GM12878 (cell line): ENCODE results near the gene ASXL2. TPM values are rescaled to one million over a fixed set of nuclear protein-coding genes. Genes with fewer than 3 reads are reported as not detected.

Source experiments
- ATAC-seq: fragments of 200-7000 bp; cut with Tn5 transposase; 3 replicates; pipeline ENCODE4 v1.9.1; 2020; ENCODE audit warnings: mild to moderate bottlenecking, moderate library complexity
- BruUV-seq: library from RNA; stranded (reverse); fragments of 400-500 nt; replicated peaks from 2 replicates; lab custom pipeline; 2021; lab: Mats Ljungman, UMichigan
- CTCF ChIA-PET: fragments of 300-600 bp; sonication (Branson Sonifier 250); formaldehyde crosslinking; extraction: SDS; loops from one replicate; lab custom pipeline; 2021; ENCODE audit warnings: inconsistent platforms; lab: Yijun Ruan, JAX
- POLR2A ChIA-PET: fragments of 350-600 bp; formaldehyde crosslinking; extraction: SDS; loops from one replicate; lab custom pipeline; 2021; ENCODE audit warnings: inconsistent platforms; lab: Charles Lee
- RAD21 ChIA-PET: fragments of 300-600 bp; sonication (Branson Sonifier 250); formaldehyde crosslinking; loops from one replicate; lab custom pipeline; 2023; ENCODE audit warnings: antibody characterized with exemption; ENCODE audit not compliant: unreplicated experiment; lab: Charles Lee
- SMC1A ChIA-PET: fragments of 300-600 bp; sonication (Branson Sonifier 250); formaldehyde crosslinking; loops from one replicate; lab custom pipeline; 2023; ENCODE audit not compliant: unreplicated experiment, uncharacterized antibody; lab: Charles Lee
- DNase-seq: peaks from one replicate; pipeline ENCODE4 v3.0.0-alpha.2; 2011; ENCODE audit warnings: low read depth, low spot score
- FAIRE-seq: peaks from 3 replicates; lab custom pipeline; 2011; peaks lifted over from hg19 to GRCh38; lab: Jason Lieb, UNC
- H2AFZ ChIP-seq: 2 replicates; pipeline ENCODE4 v1.6.0; 2011; ENCODE audit warnings: low read depth, low read length, control low read depth; ENCODE audit not compliant: control insufficient read depth
- H3K27ac ChIP-seq: 2 replicates; pipeline ENCODE4 v1.5.1; 2011; ENCODE audit warnings: control low read depth; ENCODE audit not compliant: control insufficient read depth, insufficient read depth
- H3K27me3 ChIP-seq, 2 experiments: replicated peaks in 1 of 2; 2 replicates each; pipeline versions ENCODE4 v1.6.0 to v1.6.1; 2011; ENCODE audit warnings: low read length in 1 of 2; ENCODE audit not compliant: control insufficient read depth in 2 of 2, insufficient read depth in 2 of 2
- H3K36me3 ChIP-seq, 2 experiments: 2 replicates each; pipeline ENCODE4 v1.5.1; 2011; ENCODE audit warnings: low read length in 1 of 2; ENCODE audit not compliant: control insufficient read depth in 2 of 2, insufficient read depth in 2 of 2
- H3K4me1 ChIP-seq: 2 replicates; pipeline ENCODE4 v1.6.1; 2011; ENCODE audit warnings: mild to moderate bottlenecking, low read length, moderate library complexity, mixed read lengths; ENCODE audit not compliant: control insufficient read depth, insufficient read depth
- H3K4me2 ChIP-seq: 2 replicates; pipeline ENCODE4 v1.6.0; 2011; ENCODE audit warnings: control low read depth; ENCODE audit not compliant: control insufficient read depth, insufficient read depth
- H3K4me3 ChIP-seq: fragments of 200-600 bp; sonication (generic); 2 replicates; pipeline ENCODE4 v1.5.1; 2016
- H3K79me2 ChIP-seq: 2 replicates; pipeline ENCODE4 v1.6.0; 2011; ENCODE audit warnings: low read length; ENCODE audit not compliant: control insufficient read depth, insufficient read depth
- H3K9ac ChIP-seq: 2 replicates; pipeline ENCODE4 v1.8.0; 2011; ENCODE audit warnings: low read length, control low read depth, mixed read lengths; ENCODE audit not compliant: control insufficient read depth, insufficient read depth
- H3K9me3 ChIP-seq: replicated peaks from 3 replicates; pipeline ENCODE4 v1.5.1; 2011; ENCODE audit warnings: mild to moderate bottlenecking, low read length; ENCODE audit not compliant: control insufficient read depth, insufficient read depth
- H4K20me1 ChIP-seq: 2 replicates; pipeline ENCODE4 v1.6.0; 2011; ENCODE audit not compliant: control insufficient read depth, insufficient read depth
- CBX5 ChIP-seq: sonication (generic); IDR thresholded peaks from 2 replicates; pipeline ENCODE4 v1.6.1; 2016; ENCODE audit warnings: low read depth, moderate library complexity, mild to moderate bottlenecking, inconsistent platforms
- NKRF ChIP-seq: fragments of 450-650 bp; conservative IDR thresholded peaks from 2 replicates; pipeline ENCODE4 v1.6.1; 2017; ENCODE audit warnings: mild to moderate bottlenecking, moderate library complexity
- WGBS: methylation state at CpG from one replicate; pipeline ENCODE4 v1.1.6; 2016; ENCODE audit warnings: low lambda C conversion rate; ENCODE audit not compliant: insufficient replicate concordance, insufficient coverage; ENCODE audit errors: missing lambda C conversion rate; 5-methylcytosine and 5-hydroxymethylcytosine counted together
- in situ Hi-C: fragments of 300-500 bp; cut with MboI; formaldehyde crosslinking; loops from 9 replicates; pipeline ENCODE4 v1.14.3; 2018; ENCODE audit warnings: mixed read lengths
- intact Hi-C: fragments of 100-400 bp; cut with micrococcal nuclease; formaldehyde crosslinking; loops from one replicate; pipeline ENCODE4 v1.14.2; 2022; ENCODE audit not compliant: unreplicated experiment
- polyA plus RNA-seq, 11 experiments: library from polyadenylated mRNA; depleted of rRNA in 4 of 11; unstranded in 6 of 11; stranded (reverse) in 5 of 11; fragments of >200 nt; fragmentation: Nextera tagmentation in 4 of 11; fragmentation: Illumina TruSeq in 1 of 11; extraction: Ambion mirVana in 4 of 11; extraction: Trizol in 1 of 11; gene quantifications; 1 replicate in 1 of 11; 2 replicates in 10 of 11; pipeline versions ENCODE4 v1.2.1 to v1.2.3, GENCODE V29; 2011 to 2016; ENCODE audit warnings: inconsistent platforms in 2 of 11, missing spikeins in 2 of 11, low read depth in 1 of 11
- total RNA-seq, 4 experiments: library from RNA; depleted of rRNA in 3 of 4; stranded (reverse); fragments of >200 nt in 3 of 4; fragmentation: Illumina TruSeq in 1 of 4; extraction: Trizol in 1 of 4; gene quantifications; 2 replicates each; pipeline versions ENCODE4 v1.2.1 to v1.2.3, GENCODE V29; 2013 to 2021

ASXL2 gene
- total and polyA plus RNA-seq, 10 of the 15 experiments (the other 5 are each of a cell fraction or from before 2014, with no cell fraction given), result 1.3 to 17.7 (median 5.5) TPM

GRCh38 chr2:25891672-25892071 lies 13.4 kb upstream of the ASXL2 start:
- POLR2A ChIA-PET, result interaction anchor here (0.6 kb wide), 1 partner anchor 302 kb away, joined by 4 read pairs; no protein-coding TSS in a partner anchor
- SMC1A ChIA-PET, result interaction anchor here (1.3 kb wide), 1 partner anchor 13 kb away, joined by 4 read pairs; the partner anchor contains the start of gene ASXL2

More at GRCh38 chr2:25891672-25892071, 13.4 kb upstream of the ASXL2 start:
- Histone ChIP-seq H3K4me3 (no peak overlapping the region), H3K9ac (no peak overlapping the region), H3K4me1 (no peaks in the 10 kb centered on the region), H2AFZ (no peak overlapping the region), H4K20me1 (no peaks in the 10 kb centered on the region), H3K27me3 (no peaks in the 10 kb centered on the region), H3K4me2 (no peak overlapping the region), H3K9me3 (no peaks in the 10 kb centered on the region)
- DNase-seq (no peak), FAIRE-seq (no peak), ATAC-seq (no peak)
- CTCF ChIA-PET, result interaction anchor here (0.8 kb wide), 1 partner anchor 100 kb away, joined by 3 read pairs; no protein-coding TSS in a partner anchor
- RAD21 ChIA-PET, result no interaction called here
- no TSS peak for BruUV-seq
- in situ Hi-C loops (no loop called here), intact Hi-C loops (no loop called here)
- TF ChIP-seq CBX5 (no peak), NKRF (no peak)
- TF ChIP-seq, all 136 proteins: peak for 0
- H3K36me3 ChIP-seq, result no peaks in the 10 kb centered on the region
- H3K79me2 ChIP-seq, result no peaks in the 10 kb centered on the region
- no peak overlapping the region for H3K27ac ChIP-seq
- WGBS, result 35% methylated on average over 5 of the region's 5 CpGs
